Measurements from ENCODE around the gene NEK2. TPM values are rescaled to one million over a fixed set of nuclear protein-coding genes. Genes with fewer than 3 reads are reported as not detected.

Gene NEK2
- total RNA-seq, 1 experiment from 2014 or later, result 17.6 TPM

DNA sequence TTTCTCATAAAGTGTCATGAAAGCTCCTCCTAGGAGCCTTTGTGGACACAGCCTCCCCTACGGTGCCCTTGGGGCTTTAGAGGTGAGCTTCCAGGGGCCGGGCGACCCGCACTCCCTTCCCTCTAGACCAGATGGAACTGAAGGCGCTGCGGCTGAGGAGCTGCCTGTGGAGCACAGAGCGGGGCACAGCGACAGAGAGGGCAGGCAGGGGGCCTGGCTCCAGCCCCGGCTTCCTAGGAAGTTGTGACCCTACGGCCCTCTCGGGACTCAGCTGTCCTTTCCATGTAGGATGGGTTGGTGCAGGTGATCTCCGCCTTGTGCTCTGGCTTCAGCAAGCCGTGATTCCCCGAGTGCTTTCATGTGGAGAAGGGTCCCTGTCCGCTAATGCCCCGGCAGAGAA is 23.6 kb upstream of the NEK2 start:
- no peaks in the 10 kb centered on the region; the same call in 1 of the 2 replicates for H3K4me1 ChIP-seq (ENCODE audit: insufficient read depth, low read length)
- no peak overlapping the region; the same call in 1 of the 2 replicates for H3K14ac ChIP-seq (ENCODE audit: insufficient read depth, low read length)
- H3K4me1 Mint-ChIP-seq, result peaks cover 7% of the 10 kb centered on the region in 2 experiments
- H3K27ac ChIP-seq (ENCODE audit: insufficient read length, low read depth, low read length), result no peak overlapping the region
- H4K91ac ChIP-seq (ENCODE audit: insufficient read length, low read depth, low read length), result no peak overlapping the region
- H3K18ac ChIP-seq (ENCODE audit: insufficient read length, low read depth, low read length), result no peak overlapping the region
- peaks cover 41% of the 10 kb centered on the region for H3K27me3 Mint-ChIP-seq (ENCODE audit: low read depth)
- H3K27me3 ChIP-seq (ENCODE audit: insufficient read depth, low read length), result no peaks in the 10 kb centered on the region; the same call in 1 of the 2 replicates
- H2BK12ac ChIP-seq (ENCODE audit: insufficient read length, low read depth, low read length), result no peak overlapping the region
- H3K4ac ChIP-seq (ENCODE audit: low read depth, low read length), result no peak overlapping the region
- no peaks in the 10 kb centered on the region; a peak in 1 of 7 replicates for H3K36me3 Mint-ChIP-seq (ENCODE audit: insufficient read depth in 1 of 3, low read depth in 3 of 3)
- H4K5ac ChIP-seq (ENCODE audit: insufficient read length, low read depth, low read length), result no peak overlapping the region
- no peaks in the 10 kb centered on the region for H3K9me3 ChIP-seq (ENCODE audit: control insufficient read depth, low read depth, low read length)
- no peak overlapping the region for H2BK5ac ChIP-seq (ENCODE audit: insufficient read length, low read length)
- H2BK120ac ChIP-seq (ENCODE audit: low read depth, low read length, poor library complexity, severe bottlenecking), result no peak overlapping the region
- H3K4me3 Mint-ChIP-seq, result peak overlapping the region; percentile 73 to 77
- H2BK15ac ChIP-seq (ENCODE audit: low read depth, low read length), result no peak overlapping the region
- H3K56ac ChIP-seq (ENCODE audit: insufficient read length, low read depth, low read length), result no peak overlapping the region
- H2BK20ac ChIP-seq (ENCODE audit: low read depth, low read length, poor library complexity, severe bottlenecking), result no peak overlapping the region
- no peak overlapping the region for H2AK5ac ChIP-seq (ENCODE audit: insufficient read length, low read length)
- WGBS (ENCODE audit: extremely low coverage, insufficient read length, low lambda C conversion rate), result no CpG with 5 or more reads among the region's 16 CpGs
- H3K23me2 ChIP-seq (ENCODE audit: insufficient read length, low read depth, low read length, poor library complexity, severe bottlenecking), result peaks cover 11% of the 10 kb centered on the region
- no peak overlapping the region for H2AFZ ChIP-seq (ENCODE audit: low read length)
- peak; percentile 59 for DNase-seq
- H3K79me2 ChIP-seq (ENCODE audit: insufficient read depth, low read length), result no peaks in the 10 kb centered on the region
- H3K9ac ChIP-seq (ENCODE audit: extremely low read depth, insufficient read length, low read length), result no peak overlapping the region
- H4K8ac ChIP-seq (replicated peaks; ENCODE audit: insufficient read length, low read depth, low read length), result no peak overlapping the region
- H3T11ph ChIP-seq (ENCODE audit: low read length), result no peak overlapping the region
- peak overlapping the region; percentile 50 for H3K4me2 ChIP-seq (ENCODE audit: insufficient read depth, insufficient read length, low read length)
- no peak overlapping the region; a peak in 1 of 7 replicates for H3K27ac Mint-ChIP-seq
- H3K9me3 Mint-ChIP-seq, result peaks cover 0 to 2% of the 10 kb centered on the region in 2 experiments; a peak in 1 of 5 replicates
- no peak overlapping the region for H3K23ac ChIP-seq (ENCODE audit: insufficient read length, low read depth, low read length)
- no peaks in the 10 kb centered on the region for H3K79me1 ChIP-seq (ENCODE audit: insufficient read depth, low read depth, low read length, poor library complexity, severe bottlenecking)
- TF ChIP-seq, protein P1, sequence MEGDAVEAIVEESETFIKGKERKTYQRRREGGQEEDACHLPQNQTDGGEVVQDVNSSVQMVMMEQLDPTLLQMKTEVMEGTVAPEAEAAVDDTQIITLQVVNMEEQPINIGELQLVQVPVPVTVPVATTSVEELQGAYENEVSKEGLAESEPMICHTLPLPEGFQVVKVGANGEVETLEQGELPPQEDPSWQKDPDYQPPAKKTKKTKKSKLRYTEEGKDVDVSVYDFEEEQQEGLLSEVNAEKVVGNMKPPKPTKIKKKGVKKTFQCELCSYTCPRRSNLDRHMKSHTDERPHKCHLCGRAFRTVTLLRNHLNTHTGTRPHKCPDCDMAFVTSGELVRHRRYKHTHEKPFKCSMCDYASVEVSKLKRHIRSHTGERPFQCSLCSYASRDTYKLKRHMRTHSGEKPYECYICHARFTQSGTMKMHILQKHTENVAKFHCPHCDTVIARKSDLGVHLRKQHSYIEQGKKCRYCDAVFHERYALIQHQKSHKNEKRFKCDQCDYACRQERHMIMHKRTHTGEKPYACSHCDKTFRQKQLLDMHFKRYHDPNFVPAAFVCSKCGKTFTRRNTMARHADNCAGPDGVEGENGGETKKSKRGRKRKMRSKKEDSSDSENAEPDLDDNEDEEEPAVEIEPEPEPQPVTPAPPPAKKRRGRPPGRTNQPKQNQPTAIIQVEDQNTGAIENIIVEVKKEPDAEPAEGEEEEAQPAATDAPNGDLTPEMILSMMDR (conservative IDR thresholded peaks at IDR 0.05), result no peak
- H4K20me1 ChIP-seq (ENCODE audit: control insufficient read depth, insufficient read depth, insufficient read length), result no peaks in the 10 kb centered on the region
